ENCODE measurements around the gene FSCN2. TPM values are rescaled to one million over a fixed set of nuclear protein-coding genes. Genes with fewer than 3 reads are reported as not detected.

FSCN2 gene
- total and polyA plus RNA-seq, 12 donors: 0.14 to 1.3 (median 0.45) TPM; not detected in 2

GRCh38 chr17:81558941-81559806, 31.0 kb downstream of the FSCN2 start:
- Histone ChIP-seq H3K27me3 (no peaks in the 10 kb centered on the region), H3K36me3 (peaks cover 0 to 84% (median 43%) of the 10 kb centered on the region in 9 donors), H3K9me3 (no peaks in the 10 kb centered on the region), H3K4me3 (no peak overlapping the region), H3K4me1 (peaks cover 11 to 62% (median 37%) of the 10 kb centered on the region in 9 donors), H3K27ac (peak overlapping the region in 3 of 10 donors; percentile 15 to 76 (median 34))
- ATAC-seq (peak; percentile 41 to 76 (median 68)), DNase-seq (peak in 1 of 2 donors; percentile 47)
- TF ChIP-seq CTCF (IDR thresholded peaks at IDR 0.05): peak in 7 of 9 donors; percentile 27 to 55 (median 37)
- 58 to 63% methylated on average over 27 of the region's 27 CpGs for WGBS, 2 donors
- intact Hi-C loops (cut with DNase I): loop anchor here in 1 of 10 donors (2.0 kb wide), 1 partner anchor 42 kb away; no protein-coding TSS in a partner anchor

- intact Hi-C loops (cut with DNase I): loop anchor here in 1 of 10 donors (5.0 kb wide), 1 partner anchor 41 kb away; no protein-coding TSS in a partner anchor
- H3K27me3 ChIP-seq: no peaks in the 10 kb centered on the region
- TF ChIP-seq CTCF (IDR thresholded peaks at IDR 0.05): no peak
- peaks cover 0 to 100% (median 58%) of the 10 kb centered on the region in 9 donors for H3K36me3 ChIP-seq
- no peak for ATAC-seq
- WGBS, 2 donors: 86% methylated on average over 4 of the region's 4 CpGs
- H3K27ac ChIP-seq: peak overlapping the region in 4 of 10 donors; percentile 6 to 71 (median 10)
- no peak overlapping the region for H3K4me3 ChIP-seq
- H3K9me3 ChIP-seq: no peaks in the 10 kb centered on the region
- no peak for DNase-seq
- H3K4me1 ChIP-seq: peaks cover 16 to 71% (median 39%) of the 10 kb centered on the region in 9 donors
Observed at GRCh38 chr17:81561494-81561885, 33.3 kb downstream of the FSCN2 start.

- Histone ChIP-seq H3K4me1 (peaks cover 9 to 71% (median 30%) of the 10 kb centered on the region in 9 donors), H3K9me3 (no peaks in the 10 kb centered on the region), H3K4me3 (no peak overlapping the region), H3K27ac (no peak overlapping the region), H3K36me3 (peaks cover 0 to 100% (median 59%) of the 10 kb centered on the region in 9 donors), H3K27me3 (no peaks in the 10 kb centered on the region)
- no peak for DNase-seq
- 88 to 92% methylated on average over 10 of the region's 10 CpGs for WGBS, 2 donors
- intact Hi-C loops (cut with DNase I): loop anchor here in 1 of 10 donors (5.0 kb wide), 1 partner anchor 38 kb away; no protein-coding TSS in a partner anchor
- TF ChIP-seq CTCF (IDR thresholded peaks at IDR 0.05): no peak
- ATAC-seq: no peak
Observed at GRCh38 chr17:81563861-81564586, 35.8 kb downstream of the FSCN2 start.

GRCh38 chr17:81564778-81565177, 36.6 kb downstream of the FSCN2 start:
- no peaks in the 10 kb centered on the region for H3K9me3 ChIP-seq
- intact Hi-C loops (cut with DNase I): loop anchor here in 2 of 10 donors (5.0 kb wide), 1 partner anchor 38 kb away; no protein-coding TSS in a partner anchor
- peak overlapping the region in 2 of 10 donors; percentile 60 to 90 for H3K27ac ChIP-seq
- H3K4me1 ChIP-seq: peaks cover 9 to 63% (median 25%) of the 10 kb centered on the region in 9 donors
- no peak for TF ChIP-seq CTCF (IDR thresholded peaks at IDR 0.05)
- H3K4me3 ChIP-seq: no peak overlapping the region
- 92 to 93% methylated on average over 17 of the region's 17 CpGs for WGBS, 2 donors
- peaks cover 0 to 100% (median 60%) of the 10 kb centered on the region in 9 donors for H3K36me3 ChIP-seq
- DNase-seq (no peak), ATAC-seq (no peak)
- no peaks in the 10 kb centered on the region for H3K27me3 ChIP-seq
